Neural progenitor cell (in vitro differentiated cells): ENCODE data around the gene COL6A6. TPM values are rescaled to one million over a fixed set of nuclear protein-coding genes. Genes with fewer than 3 reads are reported as not detected.

Source experiments
- DNase-seq: peaks from one replicate; pipeline ENCODE4 v3.0.0-alpha.2; 2016; ENCODE audit warnings: low spot score
- H2AFZ ChIP-seq: fragments of 200-600 bp; sonication (generic); replicated peaks from 2 replicates; pipeline ENCODE4 v1.6.1; 2016; ENCODE audit warnings: antibody characterized with exemption
- H3F3A ChIP-seq: fragments of 200-600 bp; sonication (generic); 2 replicates; pipeline ENCODE4 v1.6.1; 2016; ENCODE audit warnings: antibody characterized with exemption, low read depth
- H3K27ac ChIP-seq: fragments of 200-600 bp; sonication (generic); 2 replicates; pipeline ENCODE4 v1.5.1; 2016; ENCODE audit warnings: mild to moderate bottlenecking
- H3K27me3 ChIP-seq: fragments of 200-600 bp; sonication (generic); 2 replicates; pipeline ENCODE4 v1.6.1; 2016; ENCODE audit warnings: mild to moderate bottlenecking, moderate library complexity
- H3K36me3 ChIP-seq: fragments of 200-600 bp; sonication (generic); 2 replicates; pipeline ENCODE4 v1.5.1; 2016
- H3K4me1 ChIP-seq: fragments of 200-600 bp; sonication (generic); 2 replicates; pipeline ENCODE4 v1.6.1; 2016; ENCODE audit warnings: mixed run types
- H3K4me2 ChIP-seq: fragments of 200-600 bp; sonication (generic); 2 replicates; pipeline ENCODE4 v1.6.1; 2016
- H3K4me3 ChIP-seq: fragments of 200-600 bp; sonication (generic); 2 replicates; pipeline ENCODE4 v1.5.1; 2016
- H3K79me2 ChIP-seq: fragments of 200-600 bp; sonication (generic); 2 replicates; pipeline ENCODE4 v1.6.1; 2016; ENCODE audit warnings: low read depth
- H3K9ac ChIP-seq: fragments of 200-600 bp; sonication (generic); 2 replicates; pipeline ENCODE4 v1.6.1; 2016
- H3K9me3 ChIP-seq: fragments of 200-600 bp; sonication (generic); 2 replicates; pipeline ENCODE4 v1.5.1; 2016; ENCODE audit warnings: low read depth
- H4K20me1 ChIP-seq: fragments of 200-600 bp; sonication (generic); 2 replicates; pipeline ENCODE4 v1.6.1; 2016; ENCODE audit warnings: low read depth
- H3K27ac Mint-ChIP-seq: 3 replicates; pipeline ENCODE4 v1.8.0; 2021; ENCODE audit warnings: mixed read lengths
- H3K27me3 Mint-ChIP-seq: 2 replicates; pipeline ENCODE4 v1.8.0; 2022; ENCODE audit warnings: low read depth, mild to moderate bottlenecking, inconsistent platforms, moderate library complexity, mixed read lengths; ENCODE audit not compliant: insufficient read depth
- H3K36me3 Mint-ChIP-seq: 3 replicates; pipeline ENCODE4 v1.8.0; 2021; ENCODE audit warnings: mixed read lengths
- H3K4me1 Mint-ChIP-seq: 3 replicates; pipeline ENCODE4 v1.8.0; 2021; ENCODE audit warnings: mixed read lengths
- H3K4me3 Mint-ChIP-seq: 3 replicates; pipeline ENCODE4 v1.8.0; 2021; ENCODE audit warnings: mild to moderate bottlenecking, moderate library complexity, mixed read lengths
- H3K9me3 Mint-ChIP-seq: 3 replicates; pipeline ENCODE4 v1.8.0; 2020; ENCODE audit warnings: mixed read lengths
- CTCF ChIP-seq: fragments of 200-600 bp; sonication (generic); IDR thresholded peaks from 2 replicates; pipeline ENCODE4 v1.5.1; 2017; ENCODE audit warnings: antibody characterized with exemption, mild to moderate bottlenecking
- EZH2 ChIP-seq: fragments of 200-600 bp; sonication (generic); IDR thresholded peaks from 2 replicates; pipeline ENCODE4 v1.6.1; 2017; ENCODE audit warnings: antibody characterized with exemption, mild to moderate bottlenecking, moderate library complexity
- EZH2phosphoT487 ChIP-seq: fragments of 200-600 bp; sonication (generic); IDR thresholded peaks from 2 replicates; pipeline ENCODE4 v1.6.1; 2017; ENCODE audit warnings: antibody characterized with exemption
- total RNA-seq: library from RNA; depleted of rRNA; stranded (reverse); fragments of >200 nt; gene quantifications from 2 replicates; pipeline ENCODE4 v1.2.3, GENCODE V29; 2015; ENCODE audit warnings: low replicate concordance

Gene COL6A6
- 0.13 and 0.22 TPM in 2 replicates for total RNA-seq

- H3K27me3 Mint-ChIP-seq, result peaks cover 24% of the 10 kb centered on the region
- no peak within 1 kb of the TSS for H3K9ac ChIP-seq
These were observed at the start of gene COL6A6 for GRCh38 chr3:130516645-130517512. COL6A6 (plus strand) TSS chr3:130517177; CDS start chr3:130560365, 43,188 bp downstream.

GRCh38 chr3:130468311-130468710 lies 48.7 kb upstream of the COL6A6 start:
- TF ChIP-seq EZH2 (no peak), CTCF (no peak), EZH2phosphoT487 (no peak)
- Histone ChIP-seq H3K27me3 (no peaks in the 10 kb centered on the region), H3K4me1 (no peaks in the 10 kb centered on the region), H3K4me3 (no peak overlapping the region), H3K36me3 (no peaks in the 10 kb centered on the region), H3K9ac (no peak overlapping the region), H2AFZ (no peak overlapping the region), H3K27ac (no peak overlapping the region), H4K20me1 (no peaks in the 10 kb centered on the region), H3F3A (no peaks in the 10 kb centered on the region), H3K9me3 (no peaks in the 10 kb centered on the region), H3K79me2 (no peaks in the 10 kb centered on the region), H3K4me2 (no peak overlapping the region)
- no peaks in the 10 kb centered on the region for H3K27me3 Mint-ChIP-seq
- no peak overlapping the region for H3K4me3 Mint-ChIP-seq
- H3K9me3 Mint-ChIP-seq, result no peaks in the 10 kb centered on the region
- H3K27ac Mint-ChIP-seq, result no peak overlapping the region
- no peaks in the 10 kb centered on the region for H3K36me3 Mint-ChIP-seq
- no peaks in the 10 kb centered on the region for H3K4me1 Mint-ChIP-seq
- DNase-seq, result no peak

More at GRCh38 chr3:130516645-130517512, at the start of gene COL6A6:
- Mint-ChIP-seq H3K4me3 (peak within 1 kb of the TSS; percentile 82), H3K36me3 (no peaks in the 10 kb centered on the region), H3K27ac (no peak within 1 kb of the TSS), H3K4me1 (peaks cover 4% of the 10 kb centered on the region), H3K9me3 (peaks cover 3% of the 10 kb centered on the region)
- Histone ChIP-seq H3K4me2 (peak within 1 kb of the TSS; percentile 82), H3K79me2 (no peaks in the 10 kb centered on the region), H3K27ac (no peak within 1 kb of the TSS), H3K4me1 (no peaks in the 10 kb centered on the region), H3K36me3 (no peaks in the 10 kb centered on the region), H3F3A (no peaks in the 10 kb centered on the region), H3K4me3 (peak within 1 kb of the TSS; percentile 57), H3K9me3 (no peaks in the 10 kb centered on the region), H4K20me1 (no peaks in the 10 kb centered on the region), H3K27me3 (peaks cover 60% of the 10 kb centered on the region), H2AFZ (peak within 1 kb of the TSS; percentile 93)
- DNase-seq, result peak; percentile 52
- TF ChIP-seq EZH2 (peak; percentile 63), CTCF (no peak), EZH2phosphoT487 (peak; percentile 77)

GRCh38 chr3:130470126-130470525 lies 46.9 kb upstream of the COL6A6 start:
- DNase-seq, result no peak
- H3K4me2 ChIP-seq, result no peak overlapping the region

More at GRCh38 chr3:130470126-130470525, 46.9 kb upstream of the COL6A6 start:
- Mint-ChIP-seq H3K4me3 (no peak overlapping the region), H3K36me3 (no peaks in the 10 kb centered on the region), H3K4me1 (no peaks in the 10 kb centered on the region), H3K27me3 (no peaks in the 10 kb centered on the region), H3K9me3 (no peaks in the 10 kb centered on the region), H3K27ac (no peak overlapping the region)
- Histone ChIP-seq H2AFZ (no peak overlapping the region), H3K4me3 (no peak overlapping the region), H3K9me3 (no peaks in the 10 kb centered on the region), H3K4me1 (no peaks in the 10 kb centered on the region), H3K79me2 (no peaks in the 10 kb centered on the region), H3K9ac (no peak overlapping the region), H3K27ac (no peak overlapping the region), H4K20me1 (no peaks in the 10 kb centered on the region), H3K27me3 (no peaks in the 10 kb centered on the region), H3F3A (no peaks in the 10 kb centered on the region), H3K36me3 (no peaks in the 10 kb centered on the region)
- TF ChIP-seq EZH2phosphoT487 (no peak), EZH2 (no peak), CTCF (no peak)
